AG04450 (cell line): ENCODE data around the gene NUDT14. TPM values are rescaled to one million over a fixed set of nuclear protein-coding genes. Genes with fewer than 3 reads are reported as not detected.

Experiments used
- CTCF ChIA-PET: fragments of 300-600, 350-600 bp; formaldehyde crosslinking; extraction: SDS; loops from one replicate; lab custom pipeline; 2022; ENCODE audit warnings: antibody characterized with exemption, inconsistent platforms; lab: Charles Lee
- POLR2A ChIA-PET: fragments of 350-600 bp; formaldehyde crosslinking; extraction: SDS; loops from one replicate; lab custom pipeline; 2021; ENCODE audit warnings: antibody characterized with exemption, inconsistent platforms; lab: Yijun Ruan, JAX
- DNase-seq: peaks from one replicate; pipeline ENCODE4 v3.0.0-alpha.2; 2011; ENCODE audit warnings: low read depth, low spot score
- H3K27ac ChIP-seq: one replicate; pipeline ENCODE4 v1.5.1; 2012; ENCODE audit warnings: low read depth, low read length, control low read depth
- H3K27me3 ChIP-seq: one replicate; pipeline ENCODE4 v1.6.0; 2012; ENCODE audit warnings: low read length; ENCODE audit not compliant: control insufficient read depth, insufficient read depth
- H3K4me3 ChIP-seq: 2 replicates; pipeline ENCODE4 v1.5.1; 2011; ENCODE audit warnings: mild to moderate bottlenecking, low read depth, low read length, control low read depth
- H3K9me3 ChIP-seq: 2 replicates; pipeline ENCODE4 v1.5.1; 2012; ENCODE audit warnings: low read length; ENCODE audit not compliant: control insufficient read depth, insufficient read depth
- CTCF ChIP-seq: IDR thresholded peaks from 2 replicates; pipeline ENCODE4 v1.5.1; 2011; ENCODE audit warnings: low read depth, low read length, control low read depth, inconsistent platforms
- polyA plus RNA-seq: library from polyadenylated mRNA; depleted of rRNA; stranded (reverse); fragments of >200 nt; gene quantifications from 2 replicates; pipeline ENCODE4 v1.2.3, GENCODE V29; 2011

NUDT14 gene
- polyA plus RNA-seq, 1 experiment, result 7.2 TPM

- no peak for TF ChIP-seq CTCF
- CTCF ChIA-PET, result no interaction called here
- POLR2A ChIA-PET, result no interaction called here
- peaks cover under 1% of the 10 kb centered on the region for H3K9me3 ChIP-seq
- peaks cover 38% of the 10 kb centered on the region for H3K27me3 ChIP-seq
- no peak overlapping the region; the same call in 1 of the 2 replicates for H3K4me3 ChIP-seq
- no peak overlapping the region for H3K27ac ChIP-seq
- no peak for DNase-seq
Observed at GRCh38 chr14:105167303-105168092, 13.6 kb downstream of the NUDT14 start.

DNA sequence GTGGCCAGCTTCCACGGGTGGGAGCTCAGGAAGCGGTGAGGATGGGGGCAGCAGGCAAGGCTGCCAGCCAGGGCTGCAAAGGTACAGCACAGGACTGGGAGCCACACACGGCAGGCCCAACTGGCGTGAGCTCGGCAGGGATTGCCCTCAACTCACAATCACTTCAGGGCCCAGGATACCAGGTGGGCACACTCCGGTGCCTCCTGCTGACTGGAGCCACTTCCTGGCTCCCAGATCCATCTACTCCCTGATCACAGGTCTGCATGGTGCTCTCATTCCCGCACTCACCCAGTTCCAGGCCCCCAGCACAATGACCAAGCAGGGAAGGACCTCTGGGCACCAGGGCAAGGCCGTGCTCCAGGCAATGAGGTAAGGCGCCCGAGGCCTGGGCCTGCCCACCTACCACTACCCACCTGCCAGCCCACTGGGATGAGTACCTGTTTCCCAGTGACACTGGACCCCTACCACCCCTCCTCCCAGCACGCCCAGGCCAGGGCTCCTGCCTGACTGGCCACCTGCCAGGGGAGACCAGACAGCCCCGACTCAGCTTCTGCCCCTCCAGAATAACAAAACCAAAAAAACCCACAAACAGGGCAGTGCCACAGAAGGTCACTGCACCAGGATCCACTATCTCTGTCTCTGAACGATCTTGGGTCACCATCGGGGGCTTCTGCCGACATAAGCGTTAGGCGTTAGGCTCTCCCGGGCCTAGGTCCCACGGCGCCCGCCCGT is 14.4 kb downstream of the NUDT14 start:
- H3K9me3 ChIP-seq, result peaks cover 5% of the 10 kb centered on the region
- no peak for DNase-seq
- ChIA-PET POLR2A (no interaction called here), CTCF (no interaction called here)
- H3K4me3 ChIP-seq, result no peak overlapping the region
- no peak for TF ChIP-seq CTCF
- peaks cover 38% of the 10 kb centered on the region for H3K27me3 ChIP-seq
- H3K27ac ChIP-seq, result no peak overlapping the region

- DNase-seq, result no peak
- ChIA-PET POLR2A (no interaction called here), CTCF (no interaction called here)
- Histone ChIP-seq H3K4me3 (no peak overlapping the region), H3K27ac (no peak overlapping the region), H3K27me3 (peaks cover 34% of the 10 kb centered on the region), H3K9me3 (peaks cover 5% of the 10 kb centered on the region)
- TF ChIP-seq CTCF, result no peak
Observed at GRCh38 chr14:105165761-105166485, 15.2 kb downstream of the NUDT14 start.

GRCh38 chr14:105165134-105165704 is 15.9 kb downstream of the NUDT14 start:
- H3K4me3 ChIP-seq, result no peak overlapping the region
- CTCF ChIA-PET, result interaction anchor here (1.3 kb wide), 1 partner anchor 37 kb away, joined by 3 read pairs; no protein-coding TSS in a partner anchor
- peaks cover 26% of the 10 kb centered on the region for H3K27me3 ChIP-seq
- no peak overlapping the region for H3K27ac ChIP-seq
- no peak for DNase-seq
- POLR2A ChIA-PET, result no interaction called here
- peaks cover 5% of the 10 kb centered on the region for H3K9me3 ChIP-seq
- TF ChIP-seq CTCF, result no peak
